ENCODE measurements around the gene STRN3.

GRCh38 chr14:31003284-31003683 lies 22.9 kb downstream of the STRN3 start:
- TF ChIP-seq CTCF (IDR thresholded peaks at IDR 0.05) (no peak), POLR2A (IDR thresholded peaks at IDR 0.05) (no peak)

Measured in gastroesophageal sphincter (tissue), 3 donors.